H9 (cell line): Measurements from ENCODE around the gene LIF. TPM values are rescaled to one million over a fixed set of nuclear protein-coding genes. Genes with fewer than 3 reads are reported as not detected.

Source experiments
- DNase-seq: peaks from one replicate; pipeline ENCODE4 v3.0.0-alpha.2; 2017
- H2AFZ ChIP-seq: one replicate; pipeline ENCODE4 v1.6.1; 2013; ENCODE audit warnings: mild to moderate bottlenecking, low read length, control low read depth, moderate library complexity
- H2AK5ac ChIP-seq: 2 replicates; pipeline ENCODE4 v1.6.1; 2013; ENCODE audit warnings: low read length, control low read depth, mixed read lengths; ENCODE audit not compliant: insufficient read length
- H2BK120ac ChIP-seq: one replicate; pipeline ENCODE4 v1.6.1; 2013; ENCODE audit warnings: low read depth, mild to moderate bottlenecking, low read length, control low read depth, inconsistent platforms; ENCODE audit not compliant: poor library complexity, severe bottlenecking
- H2BK12ac ChIP-seq: 2 replicates; pipeline ENCODE4 v1.6.1; 2013; ENCODE audit warnings: low read length, control low read depth, mixed read lengths, low read depth; ENCODE audit not compliant: insufficient read length
- H2BK15ac ChIP-seq: 2 replicates; pipeline ENCODE4 v1.6.1; 2013; ENCODE audit warnings: low read depth, low read length, control low read depth
- H2BK20ac ChIP-seq: one replicate; pipeline ENCODE4 v1.6.1; 2013; ENCODE audit warnings: low read depth, mild to moderate bottlenecking, low read length, control low read depth, inconsistent platforms; ENCODE audit not compliant: poor library complexity, severe bottlenecking
- H2BK5ac ChIP-seq: 2 replicates; pipeline ENCODE4 v1.6.1; 2013; ENCODE audit warnings: low read length, control low read depth, mixed read lengths; ENCODE audit not compliant: insufficient read length
- H3K14ac ChIP-seq: 2 replicates; pipeline ENCODE4 v1.6.1; 2013; ENCODE audit warnings: low read length, control low read depth; ENCODE audit not compliant: insufficient read depth
- H3K18ac ChIP-seq: 2 replicates; pipeline ENCODE4 v1.6.1; 2013; ENCODE audit warnings: low read depth, mild to moderate bottlenecking, mixed read lengths, low read length, control low read depth; ENCODE audit not compliant: insufficient read length
- H3K23ac ChIP-seq: 2 replicates; pipeline ENCODE4 v1.6.1; 2013; ENCODE audit warnings: low read length, control low read depth, mixed read lengths, low read depth; ENCODE audit not compliant: insufficient read length
- H3K23me2 ChIP-seq: 2 replicates; pipeline ENCODE4 v1.6.1; 2013; ENCODE audit warnings: low read depth, mild to moderate bottlenecking, mixed read lengths, low read length, control low read depth; ENCODE audit not compliant: insufficient read length, poor library complexity, severe bottlenecking
- H3K27ac ChIP-seq: 2 replicates; pipeline ENCODE4 v1.5.1; 2013; ENCODE audit warnings: low read length, control low read depth, mixed read lengths, low read depth; ENCODE audit not compliant: insufficient read length
- H3K27me3 ChIP-seq: 2 replicates; pipeline ENCODE4 v1.6.1; 2013; ENCODE audit warnings: low read length, control low read depth, inconsistent platforms; ENCODE audit not compliant: insufficient read depth
- H3K4ac ChIP-seq: 2 replicates; pipeline ENCODE4 v1.6.1; 2013; ENCODE audit warnings: low read depth, mild to moderate bottlenecking, control low read depth, inconsistent platforms, low read length, moderate library complexity
- H3K4me1 ChIP-seq: 2 replicates; pipeline ENCODE4 v1.6.1; 2013; ENCODE audit warnings: low read length, control low read depth, inconsistent platforms; ENCODE audit not compliant: insufficient read depth
- H3K4me2 ChIP-seq: 2 replicates; pipeline ENCODE4 v1.6.1; 2013; ENCODE audit warnings: low read length, control low read depth, mixed read lengths; ENCODE audit not compliant: insufficient read length, insufficient read depth
- H3K56ac ChIP-seq: 2 replicates; pipeline ENCODE4 v1.6.1; 2013; ENCODE audit warnings: low read depth, mild to moderate bottlenecking, mixed read lengths, low read length, control low read depth; ENCODE audit not compliant: insufficient read length
- H3K79me1 ChIP-seq: 2 replicates; pipeline ENCODE4 v1.6.1; 2013; ENCODE audit warnings: low read depth, mild to moderate bottlenecking, moderate library complexity, low read length, control low read depth, inconsistent platforms; ENCODE audit not compliant: insufficient read depth, poor library complexity, severe bottlenecking
- H3K79me2 ChIP-seq: 2 replicates; pipeline ENCODE4 v1.6.1; 2013; ENCODE audit warnings: low read length, control low read depth, inconsistent platforms; ENCODE audit not compliant: insufficient read depth
- H3K9ac ChIP-seq: 2 replicates; pipeline ENCODE4 v1.6.1; 2013; ENCODE audit warnings: low read length, control low read depth, mixed read lengths; ENCODE audit not compliant: insufficient read length; ENCODE audit errors: extremely low read depth
- H3K9me3 ChIP-seq: one replicate; pipeline ENCODE4 v1.6.1; 2013; ENCODE audit warnings: low read depth, low read length, inconsistent platforms; ENCODE audit not compliant: control insufficient read depth
- H3T11ph ChIP-seq: one replicate; pipeline ENCODE4 v1.6.1; 2013; ENCODE audit warnings: mild to moderate bottlenecking, low read length, control low read depth, inconsistent platforms
- H4K20me1 ChIP-seq: one replicate; pipeline ENCODE4 v1.6.1; 2013; ENCODE audit not compliant: control insufficient read depth, insufficient read length, insufficient read depth
- H4K5ac ChIP-seq: 2 replicates; pipeline ENCODE4 v1.6.1; 2013; ENCODE audit warnings: low read depth, mild to moderate bottlenecking, mixed read lengths, low read length, control low read depth; ENCODE audit not compliant: insufficient read length
- H4K8ac ChIP-seq: replicated peaks from 2 replicates; pipeline ENCODE4 v1.6.1; 2013; ENCODE audit warnings: low read length, control low read depth, mixed read lengths, low read depth; ENCODE audit not compliant: insufficient read length
- H4K91ac ChIP-seq: 2 replicates; pipeline ENCODE4 v1.6.1; 2013; ENCODE audit warnings: low read depth, mild to moderate bottlenecking, moderate library complexity, mixed read lengths, low read length, control low read depth; ENCODE audit not compliant: insufficient read length
- H3K27ac Mint-ChIP-seq, 3 experiments: 2 replicates in 2 of 3; 3 replicates in 1 of 3; pipeline ENCODE4 v1.8.0; 2020 to 2021; ENCODE audit warnings: mixed read lengths in 3 of 3, mild to moderate bottlenecking in 1 of 3, moderate library complexity in 1 of 3
- H3K27me3 Mint-ChIP-seq: 2 replicates; pipeline ENCODE4 v1.8.0; 2021; ENCODE audit warnings: low read depth, mild to moderate bottlenecking, moderate library complexity, mixed read lengths
- H3K36me3 Mint-ChIP-seq, 3 experiments: 2 replicates in 2 of 3; 3 replicates in 1 of 3; pipeline ENCODE4 v1.8.0; 2020 to 2021; ENCODE audit warnings: low read depth in 3 of 3, mixed read lengths in 3 of 3; ENCODE audit not compliant: insufficient read depth in 1 of 3
- H3K4me1 Mint-ChIP-seq, 2 experiments: 2 replicates each; pipeline ENCODE4 v1.8.0; 2020; ENCODE audit warnings: mixed read lengths in 2 of 2
- H3K4me3 Mint-ChIP-seq, 2 experiments: 2 replicates in 1 of 2; 3 replicates in 1 of 2; pipeline ENCODE4 v1.8.0; 2020 to 2021; ENCODE audit warnings: mild to moderate bottlenecking in 2 of 2, mixed read lengths in 2 of 2, moderate library complexity in 1 of 2
- H3K9me3 Mint-ChIP-seq, 2 experiments: 2 replicates in 1 of 2; 3 replicates in 1 of 2; pipeline ENCODE4 v1.8.0; 2020; ENCODE audit warnings: mild to moderate bottlenecking in 2 of 2, mixed read lengths in 2 of 2, moderate library complexity in 1 of 2
- WGBS: extraction: QIAGEN DNeasy Blood & Tissue Kit; methylation state at CpG from one replicate; pipeline ENCODE4 v1.1.7; 2013; ENCODE audit warnings: missing lambda C conversion rate, low lambda C conversion rate, mixed read lengths; ENCODE audit not compliant: insufficient read length; ENCODE audit errors: extremely low coverage; 5-methylcytosine and 5-hydroxymethylcytosine counted together
- total RNA-seq: library from RNA; stranded (reverse); gene quantifications from 2 replicates; pipeline ENCODE4 v1.2.1, GENCODE V29; 2021
- TF ChIP-seq, protein P1 (sequence below): fragments of 200-600 bp; sonication (generic); conservative IDR thresholded peaks from 3 replicates; pipeline ENCODE4 v1.8.0; 2021; ENCODE audit warnings: antibody characterized with exemption, mild to moderate bottlenecking

The LIF gene
- total RNA-seq, 1 experiment from 2014 or later: 6.1 TPM

DNA sequence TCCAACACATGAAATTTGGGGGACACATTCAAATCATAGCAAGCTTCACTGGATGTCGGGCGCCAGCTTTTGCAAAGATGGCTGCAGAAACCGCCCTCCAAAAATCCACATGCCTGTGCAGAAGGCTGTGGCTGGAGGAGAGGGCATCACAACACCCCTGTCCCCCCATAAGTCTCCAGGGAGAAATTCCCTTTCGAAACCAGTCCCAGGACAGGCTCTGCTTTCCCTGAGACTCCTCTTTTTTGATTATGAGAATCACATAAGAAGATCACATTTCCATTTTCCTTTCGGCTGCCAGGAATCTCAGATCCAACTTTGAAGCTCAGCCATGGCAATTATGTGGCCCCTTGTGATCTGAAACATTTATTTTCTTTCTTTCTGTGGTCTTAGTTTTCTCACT, 9.7 kb downstream of the LIF start:
- Histone ChIP-seq H4K91ac (no peak overlapping the region), H3K4ac (no peak overlapping the region), H3K23me2 (no peaks in the 10 kb centered on the region), H3K79me2 (no peaks in the 10 kb centered on the region), H3K18ac (no peak overlapping the region), H3K4me2 (no peak overlapping the region), H3T11ph (no peak overlapping the region), H3K4me1 (peaks cover 12% of the 10 kb centered on the region), H3K23ac (no peak overlapping the region), H3K9ac (no peak overlapping the region), H4K8ac (no peak overlapping the region), H3K27me3 (no peaks in the 10 kb centered on the region), H2BK12ac (no peak overlapping the region), H2BK5ac (no peak overlapping the region), H3K9me3 (no peaks in the 10 kb centered on the region), H3K27ac (no peak overlapping the region), H4K20me1 (no peaks in the 10 kb centered on the region), H2BK15ac (no peak overlapping the region), H2BK20ac (no peak overlapping the region), H2AFZ (no peak overlapping the region), H3K79me1 (no peaks in the 10 kb centered on the region), H3K14ac (no peak overlapping the region), H2AK5ac (no peak overlapping the region), H4K5ac (no peak overlapping the region), H3K56ac (no peak overlapping the region), H2BK120ac (no peak overlapping the region)
- no peak overlapping the region for H3K4me3 Mint-ChIP-seq
- no CpG with 5 or more reads among the region's 5 CpGs for WGBS
- TF ChIP-seq, protein P1, sequence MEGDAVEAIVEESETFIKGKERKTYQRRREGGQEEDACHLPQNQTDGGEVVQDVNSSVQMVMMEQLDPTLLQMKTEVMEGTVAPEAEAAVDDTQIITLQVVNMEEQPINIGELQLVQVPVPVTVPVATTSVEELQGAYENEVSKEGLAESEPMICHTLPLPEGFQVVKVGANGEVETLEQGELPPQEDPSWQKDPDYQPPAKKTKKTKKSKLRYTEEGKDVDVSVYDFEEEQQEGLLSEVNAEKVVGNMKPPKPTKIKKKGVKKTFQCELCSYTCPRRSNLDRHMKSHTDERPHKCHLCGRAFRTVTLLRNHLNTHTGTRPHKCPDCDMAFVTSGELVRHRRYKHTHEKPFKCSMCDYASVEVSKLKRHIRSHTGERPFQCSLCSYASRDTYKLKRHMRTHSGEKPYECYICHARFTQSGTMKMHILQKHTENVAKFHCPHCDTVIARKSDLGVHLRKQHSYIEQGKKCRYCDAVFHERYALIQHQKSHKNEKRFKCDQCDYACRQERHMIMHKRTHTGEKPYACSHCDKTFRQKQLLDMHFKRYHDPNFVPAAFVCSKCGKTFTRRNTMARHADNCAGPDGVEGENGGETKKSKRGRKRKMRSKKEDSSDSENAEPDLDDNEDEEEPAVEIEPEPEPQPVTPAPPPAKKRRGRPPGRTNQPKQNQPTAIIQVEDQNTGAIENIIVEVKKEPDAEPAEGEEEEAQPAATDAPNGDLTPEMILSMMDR: no peak
- DNase-seq: no peak
- peaks cover 0 to 8% (median 0%) of the 10 kb centered on the region in 3 experiments; a peak in 2 of 7 replicates for H3K36me3 Mint-ChIP-seq
- H3K9me3 Mint-ChIP-seq: peaks cover 0 to 2% of the 10 kb centered on the region in 2 experiments; a peak in 1 of 5 replicates
- peaks cover 12% of the 10 kb centered on the region for H3K27me3 Mint-ChIP-seq
- H3K27ac Mint-ChIP-seq: no peak overlapping the region
- peaks cover 49 to 55% of the 10 kb centered on the region in 2 experiments for H3K4me1 Mint-ChIP-seq
